NCI-H524 treated with DMSO at 0.1 percent for 48 hours (cell line): ENCODE measurements around the gene PSMG3.

Experiments used
- DNase-seq: peaks from one replicate; lab custom pipeline; 2025; lab: John Stamatoyannopoulos, UW

Gene PSMG3

DNA sequence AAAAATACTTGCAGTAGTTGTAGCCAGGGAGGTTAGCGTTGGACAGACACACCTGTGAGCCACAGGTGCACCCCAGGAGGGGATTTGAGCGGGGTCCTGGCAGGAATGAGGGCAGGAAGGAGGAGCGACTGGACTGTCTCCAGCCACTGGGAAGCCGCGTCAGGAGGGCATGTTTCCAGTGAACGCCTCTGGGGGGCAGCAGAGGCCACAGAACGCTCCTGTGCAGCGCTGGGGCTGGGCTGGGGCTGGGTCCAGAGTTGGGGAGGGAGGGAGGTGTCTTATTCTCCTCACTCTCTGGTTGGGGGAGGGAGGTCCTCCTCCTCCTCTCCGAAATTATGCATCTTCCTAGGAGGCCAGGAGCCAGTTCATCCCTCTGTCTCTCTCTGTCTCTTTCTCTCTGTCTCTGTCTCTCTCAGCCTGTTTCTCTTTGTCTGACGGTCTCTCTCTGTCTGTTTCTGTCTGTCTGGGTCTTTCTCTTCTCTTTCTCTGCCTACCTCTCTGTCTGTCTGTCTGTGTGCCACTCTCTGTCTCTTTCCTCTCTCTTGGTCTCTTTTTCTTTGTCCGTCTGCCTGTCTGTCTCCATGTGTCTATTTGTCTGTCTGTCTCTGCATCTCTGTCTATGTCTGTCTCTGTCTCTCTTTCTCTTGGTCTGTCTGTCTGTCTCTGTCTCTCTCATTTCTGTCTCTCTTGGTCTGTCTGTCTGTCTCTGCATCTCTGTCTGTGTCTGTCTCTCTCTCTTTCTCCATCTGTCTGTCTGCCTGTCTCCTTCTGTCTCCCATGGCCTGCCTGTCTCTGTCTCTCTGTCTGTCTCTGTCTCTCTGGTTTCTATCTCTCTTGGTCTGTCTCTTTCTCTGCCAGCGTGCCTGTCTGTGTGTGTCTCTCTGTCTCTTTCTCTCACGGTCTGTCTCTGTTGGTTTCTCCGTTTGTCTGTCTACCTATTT, 9.9 kb upstream of the PSMG3 start:
- no peak for DNase-seq

DNA sequence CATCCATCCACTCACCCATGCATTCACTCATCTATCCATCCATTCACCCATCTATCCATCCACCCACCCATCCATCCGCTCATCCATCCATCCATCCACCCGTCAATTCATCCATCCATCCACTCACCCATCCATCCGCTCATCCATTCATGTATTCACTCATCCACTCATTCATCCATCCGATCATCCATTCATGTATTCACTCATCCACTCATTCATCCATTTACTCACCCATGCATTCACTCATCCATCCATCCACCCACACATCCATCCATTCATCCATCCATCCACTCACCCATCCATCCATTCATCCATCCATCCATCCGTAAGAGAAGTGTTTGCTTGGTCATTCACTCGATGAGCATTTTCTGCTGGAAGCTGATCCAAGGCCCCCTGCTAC, 8.7 kb upstream of the PSMG3 start:
- no peak for DNase-seq

DNA sequence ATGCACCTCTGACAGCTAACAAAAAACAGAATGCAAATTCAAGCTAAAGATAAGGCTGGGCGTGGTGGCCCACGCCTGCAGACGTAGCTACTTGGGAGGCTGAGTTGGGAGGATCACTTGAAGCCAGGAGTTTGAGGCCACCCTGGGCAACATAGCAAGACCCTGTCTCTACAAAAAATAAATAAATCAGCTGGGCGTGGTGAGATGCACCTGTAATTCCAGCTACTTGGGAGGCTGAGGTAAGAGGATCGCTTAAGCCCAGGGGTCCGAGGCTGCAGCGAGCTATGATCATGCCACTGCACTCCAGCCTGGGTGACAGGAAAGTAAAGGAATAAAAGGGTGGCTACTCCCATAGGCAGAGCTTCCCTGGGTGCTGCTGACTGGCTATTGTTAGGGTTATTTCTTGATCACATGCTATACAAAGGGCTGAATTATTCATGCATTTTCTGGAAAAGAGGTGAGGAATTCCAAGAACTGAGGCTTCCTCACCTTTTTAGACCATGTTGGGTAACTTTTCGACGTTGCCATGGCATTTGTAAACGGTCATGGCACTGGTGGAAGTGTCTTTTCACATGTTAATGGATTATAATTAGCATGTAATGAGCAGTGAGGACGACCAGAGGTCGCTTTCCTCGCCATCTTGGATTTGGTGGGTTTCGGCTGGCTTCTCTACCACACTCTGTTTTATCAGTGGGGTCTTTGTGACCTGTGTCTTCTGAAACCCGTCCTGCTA, 6.9 kb upstream of the PSMG3 start:
- DNase-seq: no peak

DNA sequence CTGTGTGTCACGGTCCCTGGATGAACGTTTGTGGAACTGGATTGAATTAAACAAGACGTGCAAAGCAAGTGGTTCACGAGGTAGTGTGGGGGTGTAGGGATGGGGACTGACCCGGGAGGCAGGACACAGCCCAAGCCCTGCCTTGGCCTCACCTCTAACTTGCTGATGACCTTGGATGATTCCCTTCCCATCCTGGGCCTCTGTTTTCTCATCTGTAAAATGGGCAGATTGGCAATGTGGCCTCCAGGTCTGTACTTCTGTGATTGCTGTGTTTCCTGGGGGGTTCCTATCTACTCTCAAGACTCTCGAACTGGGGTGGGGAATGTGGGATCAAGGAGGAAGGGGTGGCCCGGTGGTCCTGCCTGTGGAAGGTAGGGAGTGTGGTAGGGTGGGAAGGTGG, 6.0 kb upstream of the PSMG3 start:
- no peak for DNase-seq

DNA sequence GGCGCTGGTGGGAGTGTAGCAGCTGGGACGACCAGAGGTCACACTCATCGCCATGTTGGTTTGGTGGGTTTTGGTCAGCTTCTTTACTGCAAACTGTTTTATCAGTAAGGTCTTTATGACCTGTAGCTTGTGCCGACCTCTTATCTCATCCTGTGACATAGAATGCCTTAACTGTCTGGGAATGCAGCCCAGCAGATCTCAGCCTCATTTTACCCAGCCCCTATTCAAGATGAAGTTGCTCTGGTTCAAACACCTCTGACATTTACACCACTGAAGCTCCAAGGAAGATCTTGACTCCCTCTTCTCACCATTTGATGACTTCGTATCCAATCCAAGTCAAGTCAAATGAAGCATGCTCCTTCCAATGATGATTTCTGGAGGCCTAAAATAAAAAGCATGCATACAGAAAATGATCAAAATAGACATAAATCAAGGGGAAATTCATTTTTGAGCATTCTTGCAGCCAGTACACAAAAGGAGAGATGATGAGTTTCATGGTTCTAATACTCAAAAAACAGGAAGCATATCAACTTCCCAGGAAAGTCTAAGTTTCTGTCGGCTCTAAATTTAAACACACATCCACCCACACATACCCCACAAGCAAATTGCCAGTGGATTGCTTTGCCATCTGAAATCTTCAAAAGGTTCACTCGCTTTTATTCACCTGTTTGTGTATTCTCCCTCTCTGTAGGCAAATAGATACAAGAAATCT, 2.4 kb upstream of the PSMG3 start:
- DNase-seq: no peak

DNA sequence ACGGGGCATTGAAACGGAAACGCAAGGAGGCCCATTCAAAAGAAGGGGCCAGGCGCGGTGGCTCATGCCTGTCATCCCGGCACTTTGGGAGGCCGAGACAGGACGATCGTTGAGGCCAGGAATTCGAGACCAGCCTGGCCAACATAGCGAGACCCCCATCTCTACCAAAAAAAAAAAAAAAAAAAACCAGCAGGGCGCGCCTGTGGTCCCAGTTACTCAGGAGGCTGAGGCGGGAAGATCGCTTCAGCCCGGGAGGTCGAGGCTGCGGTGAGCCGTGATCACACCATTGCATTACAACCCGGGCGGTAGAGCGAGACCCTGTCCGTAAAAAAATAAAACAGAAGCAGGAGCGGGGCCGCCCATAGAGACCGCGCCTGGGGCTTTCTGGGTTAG, 396 bp downstream of the PSMG3 start:
- DNase-seq: no peak

DNA sequence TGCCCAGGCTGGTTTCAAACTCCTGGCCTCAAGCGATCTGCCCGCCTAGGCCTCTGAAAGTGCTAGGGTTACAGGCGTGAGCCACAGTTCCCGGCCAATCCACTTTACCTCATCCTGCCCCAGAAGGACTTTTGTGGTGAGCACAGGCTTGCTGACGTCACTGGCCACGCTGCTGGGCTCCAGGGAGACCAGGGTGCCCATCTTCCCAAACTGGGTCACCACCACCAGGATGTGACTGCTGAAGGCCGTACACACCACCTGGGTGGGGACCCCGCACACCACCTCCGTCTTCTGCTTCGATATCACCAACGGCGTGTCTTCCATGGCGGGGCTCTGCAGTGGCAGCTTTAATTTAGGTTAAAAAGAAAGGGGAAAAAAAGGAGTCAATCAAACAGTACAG, 816 bp downstream of the PSMG3 start:
- DNase-seq: no peak

DNA sequence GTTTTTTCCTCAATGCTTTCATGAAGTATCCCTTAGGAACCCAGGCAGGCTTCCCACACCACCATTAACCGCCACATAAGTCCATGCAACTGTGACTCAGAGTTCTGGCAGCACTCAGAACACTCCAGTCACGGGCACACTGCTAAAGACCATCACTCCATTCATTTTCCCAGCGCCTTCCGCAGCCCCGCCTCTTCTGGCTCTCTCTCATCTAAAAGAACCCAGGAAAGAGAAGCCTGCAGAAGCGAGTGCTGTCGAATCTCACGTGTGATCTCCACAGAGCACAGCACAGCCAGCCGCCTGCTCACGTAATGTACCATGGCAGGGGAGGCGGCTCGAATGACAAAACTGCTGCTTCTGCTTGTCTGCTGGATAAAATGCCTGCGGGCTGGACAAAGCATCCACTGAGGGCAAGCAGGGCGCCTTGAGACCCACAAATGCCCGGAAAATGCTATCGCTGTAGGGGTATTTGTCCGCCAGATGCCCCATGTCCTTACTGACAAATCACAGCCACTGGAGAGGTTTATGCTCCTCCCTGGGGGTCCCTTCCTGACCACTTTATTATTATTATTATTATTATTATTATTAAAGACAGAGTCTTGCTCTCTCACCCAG, 1.8 kb downstream of the PSMG3 start:
- DNase-seq: no peak

DNA sequence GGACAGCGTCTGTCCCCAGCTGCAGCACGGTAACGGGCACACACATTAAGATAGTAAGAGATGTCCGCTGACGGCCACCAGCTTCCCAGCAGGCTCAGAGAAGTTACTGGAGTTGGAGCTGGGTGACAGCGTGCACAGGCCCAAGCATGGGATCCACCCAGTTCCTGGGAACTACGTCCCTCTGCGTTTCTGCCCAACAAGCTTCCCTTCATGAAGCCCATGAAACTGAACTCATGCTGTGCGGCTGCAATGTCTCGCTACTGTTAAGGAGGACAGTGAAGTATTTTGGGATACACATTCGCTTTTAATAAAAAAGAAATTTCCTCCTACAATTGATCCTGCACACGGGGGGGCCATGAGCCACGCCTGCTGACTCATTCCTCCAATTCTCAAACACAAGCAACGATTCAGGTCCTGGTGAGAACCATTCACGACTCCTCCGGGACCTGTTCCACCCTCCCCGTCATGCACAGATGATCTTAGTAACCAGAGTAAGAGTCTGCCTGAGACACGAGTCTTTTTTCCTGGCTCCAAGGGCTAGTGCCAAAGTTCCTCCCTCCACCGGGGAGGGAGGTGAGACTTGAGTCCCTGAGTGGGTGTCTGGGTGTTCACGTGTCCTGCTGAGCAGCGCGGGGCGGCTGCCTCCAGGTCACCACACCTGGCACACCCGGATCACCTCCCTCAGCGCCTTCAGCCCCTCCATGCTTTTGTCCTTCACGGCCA, 2.6 kb downstream of the PSMG3 start:
- no peak for DNase-seq

DNA sequence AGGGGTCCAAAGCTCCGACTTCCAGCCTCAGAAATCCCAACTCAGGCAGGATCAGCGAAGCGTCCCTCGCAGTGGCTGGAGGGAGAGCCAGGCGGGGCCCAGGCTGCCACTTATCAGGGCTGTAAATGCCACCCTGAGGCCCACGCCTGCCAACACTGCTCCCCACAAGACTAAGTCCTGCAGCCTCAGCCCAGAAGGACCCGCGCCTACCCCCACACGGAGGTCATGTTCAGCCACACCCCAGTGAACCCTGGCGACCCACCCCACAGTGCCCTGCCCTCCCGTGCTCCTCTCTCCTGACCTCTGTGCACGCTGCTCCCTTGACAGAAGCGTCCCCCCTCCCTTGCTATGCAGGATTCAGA, 3.2 kb downstream of the PSMG3 start:
- DNase-seq: no peak

DNA sequence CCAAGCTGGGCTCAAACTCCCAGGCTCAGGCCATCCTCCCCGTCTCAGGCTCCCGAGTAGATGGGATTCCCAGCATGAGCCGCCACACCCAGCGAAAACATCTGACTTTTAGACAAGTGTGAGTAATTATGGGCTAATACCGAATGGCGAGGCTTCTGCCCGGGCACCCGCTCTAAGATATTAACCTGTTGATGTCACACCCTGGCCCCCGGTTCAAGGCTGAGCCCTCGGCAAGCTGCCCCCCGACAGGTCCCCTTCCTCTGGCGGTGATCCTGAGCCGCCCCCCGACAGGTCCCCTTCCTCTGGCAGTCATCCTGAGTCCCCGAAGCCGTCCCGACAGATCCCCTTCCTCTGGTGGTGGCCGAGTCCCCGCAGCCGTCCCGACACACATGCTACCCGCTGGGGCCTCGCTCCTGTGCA, 5.2 kb downstream of the PSMG3 start:
- DNase-seq: no peak

DNA sequence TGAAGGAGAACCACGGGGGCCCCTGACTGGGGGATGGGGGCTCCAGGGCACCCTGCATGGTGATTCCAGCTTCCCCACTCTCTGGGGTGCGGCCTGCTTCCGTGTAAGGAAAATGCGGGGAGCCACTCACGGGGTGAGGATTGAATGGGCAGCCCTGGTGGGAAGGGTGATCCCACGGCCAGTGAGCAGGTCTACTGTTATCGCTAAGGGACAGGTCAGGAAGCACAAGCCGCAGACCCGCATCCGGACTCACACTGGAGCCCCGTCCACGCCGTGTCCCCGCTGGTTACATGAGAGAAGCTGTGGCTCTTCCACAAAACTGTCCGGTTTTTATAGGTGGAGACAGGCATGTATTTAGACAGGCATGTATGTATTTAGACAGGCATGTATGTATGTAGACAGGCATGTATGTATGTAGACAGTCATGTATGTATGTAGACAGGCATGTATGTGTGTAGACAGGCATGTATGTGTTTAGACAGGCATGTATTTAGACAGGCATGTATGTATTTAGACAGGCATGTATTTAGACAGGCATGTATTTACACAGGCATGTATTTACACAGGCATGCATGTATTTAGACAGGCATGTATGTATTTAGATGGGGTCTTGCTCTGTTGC, 5.7 kb downstream of the PSMG3 start:
- no peak for DNase-seq

DNA sequence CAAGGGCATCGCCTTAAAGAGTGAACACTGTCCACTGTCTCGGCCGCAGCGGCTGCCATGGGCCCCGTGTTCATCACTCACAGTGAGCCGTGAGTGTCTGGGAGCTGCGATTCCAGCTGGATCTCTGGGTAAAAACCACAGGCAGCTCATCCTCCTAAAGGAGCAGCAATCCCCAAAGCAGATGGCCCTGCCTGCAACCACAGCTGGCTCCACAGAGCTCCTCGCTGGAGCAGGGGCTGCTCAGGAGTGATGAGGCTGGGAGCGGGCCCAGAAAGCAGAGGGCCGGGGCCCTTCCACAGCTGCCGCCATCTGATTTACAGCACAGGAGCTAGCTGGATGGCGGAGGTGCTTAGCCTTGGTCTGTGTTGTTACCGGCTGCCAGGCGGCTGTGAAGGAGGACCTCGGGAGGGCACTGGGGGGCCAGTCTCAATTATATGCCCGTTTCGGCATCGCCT, 7.2 kb downstream of the PSMG3 start:
- DNase-seq: peak; percentile 73

DNA sequence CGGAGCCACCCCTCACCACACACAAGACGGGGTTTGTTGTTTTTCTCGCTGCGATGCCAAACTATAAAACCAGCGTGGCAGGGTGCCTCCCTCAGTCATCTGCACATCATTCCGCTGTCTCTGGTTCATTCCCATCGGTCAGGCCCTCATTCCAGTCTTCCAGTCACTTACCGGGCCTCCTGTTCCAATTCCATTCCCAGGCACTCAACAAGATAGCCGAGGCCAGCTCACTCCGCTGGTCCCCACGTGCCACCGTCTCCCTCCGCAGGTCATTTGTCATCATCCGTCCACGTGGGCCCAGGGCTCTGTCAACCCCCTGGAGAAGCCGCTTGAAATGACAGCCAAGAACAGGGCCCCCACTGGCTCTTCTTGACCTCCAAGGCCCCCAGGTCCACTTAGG, 7.7 kb downstream of the PSMG3 start:
- DNase-seq: no peak

DNA sequence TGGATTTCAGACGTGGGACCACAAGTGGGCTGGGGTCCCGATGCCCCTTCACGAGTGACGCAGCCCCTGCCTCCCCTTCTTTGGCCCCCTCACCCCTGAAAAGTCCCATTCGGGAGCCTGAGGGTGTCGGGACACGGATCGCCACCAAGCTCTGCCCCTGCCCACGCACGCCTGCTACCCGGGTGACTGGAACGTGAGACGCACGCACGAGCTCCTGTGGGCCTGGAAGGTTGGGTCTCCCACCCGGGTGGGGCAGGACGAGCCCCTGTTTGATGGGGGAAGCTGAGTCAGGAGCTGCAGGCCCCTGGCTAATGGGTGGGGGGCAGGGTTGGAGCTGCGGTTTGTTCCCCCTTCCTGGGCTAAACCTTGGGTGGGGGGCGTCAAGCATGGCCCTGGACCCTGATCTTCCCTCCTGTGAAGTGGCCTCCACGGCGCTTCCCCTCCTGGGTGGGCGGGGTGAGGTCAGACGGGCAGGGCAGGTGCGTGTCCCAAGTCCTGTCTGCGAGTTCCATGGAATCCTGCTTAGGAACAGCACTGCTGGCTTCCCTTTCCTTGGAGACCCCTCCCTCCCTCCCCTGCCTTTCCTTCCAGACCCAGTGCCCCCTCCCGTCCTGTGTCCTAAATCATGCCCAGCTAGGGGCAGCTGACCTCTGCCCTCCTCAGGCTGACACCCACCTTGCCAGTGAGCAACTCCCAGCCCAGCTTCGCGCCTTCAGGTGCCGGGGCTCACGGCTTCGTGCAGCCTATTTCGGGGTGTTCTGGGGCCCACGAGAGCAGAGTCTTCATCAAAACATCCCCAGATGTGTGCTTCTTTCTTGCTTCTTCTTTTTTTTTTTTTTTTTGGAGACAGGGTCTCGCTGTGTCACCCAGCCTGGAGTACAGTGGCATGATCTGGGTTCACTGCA, 8.5 kb downstream of the PSMG3 start:
- DNase-seq: no peak

DNA sequence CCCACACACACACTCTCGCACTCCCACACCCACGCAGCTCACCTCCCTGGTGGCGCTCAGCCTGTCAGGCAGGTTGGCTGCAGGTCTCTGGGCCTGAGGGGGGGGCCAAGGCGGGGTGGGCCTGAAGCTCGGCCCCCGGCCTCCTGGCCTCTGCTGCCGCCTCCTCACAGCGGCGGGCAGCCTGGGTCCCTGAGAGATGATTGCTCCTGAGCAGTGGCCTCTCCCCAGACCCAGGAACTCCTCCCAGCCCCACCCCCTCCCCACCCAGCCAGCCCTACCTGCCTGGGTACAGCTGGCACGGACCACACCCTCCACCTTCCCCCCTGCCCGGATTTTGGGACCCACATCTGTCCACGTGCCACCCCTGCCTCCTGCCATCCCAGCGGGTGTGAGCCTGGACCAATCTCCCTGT, 9.2 kb downstream of the PSMG3 start:
- no peak for DNase-seq

DNA sequence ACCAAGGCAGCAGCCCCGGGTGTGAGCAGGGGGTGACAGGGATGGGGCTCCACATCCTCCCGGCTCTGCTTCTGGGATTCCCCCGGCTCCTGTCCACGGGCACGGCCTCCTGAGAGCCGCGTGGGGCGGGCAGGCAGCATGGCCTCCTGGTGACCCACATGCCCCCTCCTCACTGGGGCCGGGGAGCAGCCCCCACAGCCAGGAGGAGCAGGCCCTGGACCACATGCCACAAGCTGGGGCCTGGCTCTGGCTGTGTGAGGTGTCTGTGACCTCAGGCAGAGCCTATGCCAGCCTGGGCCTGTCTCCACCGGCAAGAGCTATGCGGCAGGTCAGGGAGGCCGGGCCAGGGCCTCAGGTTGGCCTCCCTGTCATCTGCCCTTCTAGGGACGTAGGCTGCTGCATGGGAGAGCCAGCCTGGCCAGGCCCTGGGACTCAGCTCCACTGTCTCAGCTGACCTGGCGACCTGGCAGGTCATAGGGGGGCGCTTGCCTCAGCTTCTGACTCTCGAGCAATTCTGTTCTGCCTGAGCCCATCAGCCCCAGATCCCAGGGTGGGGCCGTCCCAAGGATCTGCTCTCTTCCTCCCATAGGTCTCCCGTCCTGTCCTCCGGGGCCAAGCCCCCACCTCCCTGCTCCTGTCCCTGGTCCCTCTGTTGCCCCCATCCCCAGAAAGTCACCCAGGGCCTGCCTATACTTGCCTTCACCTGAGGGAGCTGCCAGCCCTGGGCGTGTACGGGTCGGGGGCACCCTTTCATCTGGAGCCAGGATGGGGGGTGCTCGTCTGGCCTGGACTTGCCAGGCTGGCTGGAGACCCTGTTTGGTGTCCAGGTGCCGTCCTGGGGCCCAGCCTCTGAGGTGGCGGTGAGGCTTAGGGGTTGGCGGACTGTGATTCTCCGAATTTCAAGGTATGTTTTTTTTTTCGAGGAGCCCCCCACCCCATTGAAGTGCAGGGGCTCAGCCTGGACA, 9.9 kb downstream of the PSMG3 start:
- no peak for DNase-seq

DNA sequence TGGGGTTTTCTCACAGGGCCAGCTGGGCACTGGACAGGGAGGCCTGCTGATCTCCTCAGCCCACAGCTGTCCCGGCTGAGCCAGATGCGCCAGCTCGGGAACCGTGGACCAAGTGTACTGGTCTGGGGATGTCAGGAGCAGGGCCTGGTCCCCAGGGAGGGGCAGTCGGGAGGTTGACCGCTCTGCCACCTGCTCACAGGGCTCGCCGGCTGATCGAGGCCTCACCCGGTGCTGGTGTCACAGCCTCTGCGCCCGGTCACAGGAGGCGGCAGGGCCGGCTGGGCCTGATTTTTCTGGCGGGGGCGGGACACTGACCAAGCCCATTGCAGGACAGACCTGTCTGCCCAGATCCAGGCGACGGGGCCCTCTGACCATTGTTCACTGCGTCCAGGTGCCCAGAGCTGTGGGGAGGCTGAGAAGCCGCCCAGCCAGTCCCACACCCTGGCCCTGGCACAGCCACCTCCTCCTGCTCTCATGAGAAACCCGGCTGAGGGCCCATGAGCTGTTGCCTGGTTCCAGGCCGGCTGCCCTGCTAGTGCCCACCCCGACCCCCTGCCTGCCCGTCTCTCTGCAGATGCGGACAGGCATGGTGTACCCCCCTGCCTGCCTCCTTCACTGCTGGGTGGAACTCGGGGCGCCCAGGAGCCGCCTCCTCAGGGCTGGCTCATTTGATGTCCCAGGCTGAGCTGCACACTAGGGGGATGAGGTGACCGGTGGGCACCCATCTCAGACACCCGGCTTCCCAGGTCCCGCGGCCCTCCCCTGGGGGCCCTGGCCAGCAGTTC, 10.8 kb downstream of the PSMG3 start:
- no peak for DNase-seq
